HG02973 (cell line): ENCODE measurements around the gene EIF5.

Source experiments
- ATAC-seq: cut with Tn5 transposase; IDR thresholded peaks from one replicate; pipeline ENCODE4 v1.9.1; 2021; ENCODE audit warnings: moderate library complexity; ENCODE audit not compliant: unreplicated experiment

Gene EIF5

GRCh38 chr14:103360548-103360947 is 26.5 kb downstream of the EIF5 start:
- no peak for ATAC-seq

GRCh38 chr14:103361867-103362266 is 27.8 kb downstream of the EIF5 start:
- no peak for ATAC-seq

GRCh38 chr14:103362780-103363179 is 28.7 kb downstream of the EIF5 start:
- ATAC-seq = no peak

- no peak for ATAC-seq
These were observed 32.7 kb downstream of the EIF5 start for GRCh38 chr14:103366741-103367140.

GRCh38 chr14:103367995-103368394 is 34.0 kb downstream of the EIF5 start:
- ATAC-seq = no peak

GRCh38 chr14:103370087-103370486 is 36.0 kb downstream of the EIF5 start:
- no peak for ATAC-seq

- no peak for ATAC-seq
These were observed 38.0 kb downstream of the EIF5 start for GRCh38 chr14:103372017-103372416.

DNA sequence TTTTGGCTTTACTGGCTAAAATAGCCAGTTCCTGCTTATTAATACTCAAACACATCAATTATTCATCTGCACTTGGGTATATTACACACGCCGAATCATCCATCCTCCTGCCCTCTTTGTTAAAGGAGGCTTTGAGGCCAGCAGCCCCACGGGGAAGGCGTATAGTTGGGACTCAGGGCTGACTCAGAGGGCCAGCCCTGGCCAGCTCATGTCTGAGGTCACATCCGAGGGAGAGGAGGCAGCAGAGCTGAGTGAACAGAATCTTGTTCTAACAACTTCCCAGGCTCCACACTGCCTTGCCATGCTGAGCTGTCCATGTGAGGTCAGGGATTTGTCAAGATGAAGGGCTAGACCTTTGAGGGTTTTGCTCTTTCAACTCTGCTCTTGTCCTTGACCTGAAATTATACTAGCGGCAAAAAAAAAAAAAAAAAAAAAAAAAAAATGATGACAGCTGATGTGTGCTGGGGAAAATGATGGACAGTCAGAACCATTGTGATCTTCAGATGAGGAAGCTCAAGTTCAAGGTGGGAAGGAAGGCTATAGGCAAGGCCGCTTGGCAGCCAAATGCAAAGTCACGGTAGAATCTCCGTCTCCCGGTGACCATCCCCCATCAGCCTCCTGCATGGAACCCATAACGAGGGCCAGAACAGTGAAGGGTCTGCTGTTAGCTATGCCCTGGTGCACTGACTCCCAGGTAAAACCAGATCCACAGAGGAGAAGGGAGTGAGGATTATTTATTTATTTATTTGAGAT is 38.7 kb downstream of the EIF5 start:
- ATAC-seq = no peak

GRCh38 chr14:103374121-103374520 is 40.1 kb downstream of the EIF5 start:
- no peak for ATAC-seq

DNA sequence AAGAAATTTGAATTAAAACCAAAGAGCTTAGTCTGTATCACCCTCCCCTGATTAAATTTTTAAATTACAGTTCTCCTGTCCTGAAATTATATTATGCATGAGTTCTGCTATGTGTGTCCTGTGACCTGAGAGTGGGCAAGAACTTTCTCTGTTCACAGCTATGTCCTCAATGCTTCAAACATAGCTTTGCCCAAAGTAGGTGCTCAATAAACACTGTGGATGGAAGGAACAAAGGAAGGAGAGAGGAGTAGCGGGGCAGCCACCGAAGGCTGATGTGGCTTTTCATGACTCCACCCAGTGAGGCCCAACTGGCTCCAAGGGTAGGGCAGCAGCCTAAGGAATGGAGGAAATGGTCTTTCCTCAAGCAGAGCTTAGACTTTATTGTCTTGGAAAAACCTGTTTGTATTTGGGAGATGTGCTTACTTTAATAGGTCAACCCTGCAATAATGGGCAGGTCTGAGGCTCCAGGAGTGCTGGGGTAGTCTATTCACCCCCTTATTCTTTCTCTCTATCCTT is 43.5 kb downstream of the EIF5 start:
- ATAC-seq = no peak

DNA sequence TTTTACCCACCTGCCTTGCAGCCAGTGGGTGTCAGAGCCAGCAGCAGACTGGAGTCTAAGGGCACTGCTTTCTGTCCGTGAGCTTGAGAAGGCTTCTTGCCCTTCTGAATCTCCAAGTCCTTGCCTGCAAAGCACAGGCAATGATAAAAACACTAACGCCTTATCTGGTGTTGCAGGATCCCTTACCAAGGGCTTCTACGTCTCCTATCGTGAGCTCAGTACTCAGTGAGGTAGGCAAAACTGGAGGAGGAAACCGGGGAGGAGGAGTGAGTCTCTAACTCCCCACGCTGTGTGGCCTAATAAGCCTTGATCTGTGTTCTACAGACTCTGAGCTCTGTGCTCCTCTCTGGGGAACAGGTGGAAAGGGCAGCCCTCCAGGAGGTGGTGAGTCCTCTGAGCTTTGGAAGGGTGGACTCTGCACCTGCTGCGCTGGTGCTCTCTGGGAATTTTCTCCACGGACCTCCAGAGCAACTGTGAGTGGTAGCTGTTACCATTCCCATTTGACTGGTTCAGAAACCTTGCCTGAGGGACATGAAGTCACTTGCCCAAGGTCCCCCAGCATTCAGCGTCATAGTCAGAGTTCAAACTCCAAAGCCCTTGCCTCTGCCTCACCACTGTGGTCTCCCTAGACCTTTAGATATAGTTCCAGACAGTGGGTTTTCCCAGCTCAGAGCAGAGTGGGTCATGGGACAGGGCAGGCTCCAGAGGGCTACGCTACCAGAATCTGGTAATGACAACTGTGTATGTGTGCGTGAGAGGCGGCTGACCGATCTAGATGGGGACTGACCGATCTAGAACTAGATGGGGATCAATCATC is 44.2 kb downstream of the EIF5 start:
- no peak for ATAC-seq

DNA sequence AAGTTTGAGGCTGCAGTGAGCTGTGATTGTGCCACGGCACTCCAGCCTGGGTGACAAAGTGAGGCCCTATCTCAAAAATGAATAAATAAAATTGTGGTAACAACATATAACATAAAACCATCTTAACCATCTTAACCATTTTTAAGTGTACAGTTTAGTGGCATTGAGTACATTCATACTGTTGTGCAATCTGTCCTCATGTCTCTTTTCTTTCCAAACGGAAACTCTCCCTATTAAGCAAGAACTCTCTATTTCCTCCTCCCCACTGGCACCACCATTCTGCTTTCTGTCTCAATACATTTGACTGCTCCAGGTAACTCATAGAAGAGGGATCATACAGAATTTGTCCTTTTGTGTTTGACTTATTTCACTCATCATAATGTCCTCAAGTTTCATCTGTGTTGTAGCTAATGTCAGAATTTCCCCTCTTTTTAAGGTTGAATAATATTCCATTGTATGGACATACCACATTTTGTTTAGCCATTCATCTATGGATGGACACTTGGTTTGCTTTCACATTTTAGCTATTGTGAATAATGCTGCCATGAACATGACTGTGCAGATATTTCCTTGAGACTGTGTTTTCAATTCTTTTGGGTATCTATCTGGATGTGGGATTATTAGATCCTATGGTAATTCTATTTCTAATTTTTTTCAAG is 46.8 kb downstream of the EIF5 start:
- no peak for ATAC-seq

GRCh38 chr14:103382376-103382775 is 48.3 kb downstream of the EIF5 start:
- no peak for ATAC-seq

DNA sequence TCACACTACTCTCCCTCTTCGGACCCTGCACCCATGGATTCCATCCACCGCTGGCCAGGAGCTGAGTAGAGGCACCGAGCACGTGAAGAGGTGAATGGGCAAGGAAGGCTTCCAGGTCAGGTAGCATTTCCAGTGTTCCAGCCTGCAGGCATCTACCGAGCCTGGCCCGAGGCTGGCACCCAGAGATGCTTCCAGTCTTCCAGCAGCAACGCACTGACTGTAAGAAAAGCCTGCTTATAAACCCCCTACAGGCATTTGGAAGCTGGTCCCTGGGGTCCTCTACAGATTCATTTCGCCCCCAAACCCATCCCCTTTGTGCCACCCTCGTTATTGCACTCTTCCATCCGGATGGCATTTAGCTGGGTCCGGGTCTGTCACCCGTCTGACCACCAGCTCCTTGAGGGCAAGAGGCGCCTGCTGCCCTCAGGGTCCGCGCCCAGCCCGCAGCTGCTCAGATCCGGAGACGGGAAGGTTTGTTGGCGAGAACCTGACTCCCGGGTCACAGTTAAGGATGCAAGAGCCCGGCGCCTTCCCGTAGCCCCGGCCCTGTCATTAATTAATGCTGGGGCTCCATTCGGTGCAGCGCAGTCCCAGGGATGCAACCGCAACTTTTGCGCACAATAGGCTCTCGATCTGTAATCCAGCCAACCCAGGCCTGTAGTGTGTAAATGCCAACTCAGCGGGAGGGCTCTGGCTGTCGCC is 50.6 kb downstream of the EIF5 start:
- ATAC-seq = no peak

GRCh38 chr14:103385152-103385928 is 51.3 kb downstream of the EIF5 start, which contains the start of gene MARK3:
MARK3 (plus strand) TSS chr14:103385415; CDS start chr14:103386030, 615 bp downstream.
- ATAC-seq = peak; percentile 92

DNA sequence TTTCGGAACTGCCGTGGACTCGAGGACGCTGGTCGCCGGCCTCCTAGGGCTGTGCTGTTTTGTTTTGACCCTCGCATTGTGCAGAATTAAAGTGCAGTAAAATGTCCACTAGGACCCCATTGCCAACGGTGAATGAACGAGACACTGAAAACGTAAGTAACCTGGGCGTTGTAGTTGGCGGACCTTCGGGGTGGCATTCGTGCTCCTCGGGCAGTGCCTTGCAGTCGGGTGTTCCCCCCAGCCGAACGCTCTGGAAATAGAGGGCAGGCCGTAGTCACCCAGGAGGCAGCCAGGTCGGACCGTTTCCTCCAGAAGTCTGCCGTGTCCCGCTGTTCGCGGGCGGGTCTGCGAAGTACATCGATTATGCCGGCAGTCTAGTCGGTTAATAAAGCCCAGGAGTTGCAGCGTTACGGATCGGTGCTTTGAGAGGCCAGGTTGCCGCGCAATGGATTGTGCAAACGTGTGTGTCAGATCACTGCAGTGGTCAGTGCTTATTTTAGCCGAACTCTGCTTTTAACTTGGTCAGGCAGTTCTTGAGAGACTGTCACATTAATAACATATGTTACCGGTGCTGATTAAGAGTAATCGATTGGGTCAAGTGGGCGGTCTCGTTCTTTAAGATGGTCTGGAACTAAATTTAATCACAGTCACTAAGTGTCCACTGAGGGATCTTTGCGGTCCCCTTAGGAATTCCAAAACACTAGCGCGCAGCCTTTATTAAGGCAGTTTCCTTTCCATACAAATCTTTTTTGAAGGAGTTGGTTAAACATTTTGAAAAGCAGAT is 52.1 kb downstream of the EIF5 start:
- ATAC-seq = no peak

GRCh38 chr14:103386713-103387329 is 52.8 kb downstream of the EIF5 start:
- ATAC-seq = no peak

- ATAC-seq = no peak
These were observed 54.6 kb downstream of the EIF5 start for GRCh38 chr14:103388664-103389063.

- ATAC-seq = no peak
These were observed 56.6 kb downstream of the EIF5 start for GRCh38 chr14:103390605-103391004.
